GM12878 (cell line): ENCODE data around the gene SDHAF2. TPM values are rescaled to one million over a fixed set of nuclear protein-coding genes. Genes with fewer than 3 reads are reported as not detected.

Experiments
- ATAC-seq: fragments of 200-7000 bp; cut with Tn5 transposase; 3 replicates; pipeline ENCODE4 v1.9.1; 2020; ENCODE audit warnings: mild to moderate bottlenecking, moderate library complexity
- BruUV-seq: library from RNA; stranded (reverse); fragments of 400-500 nt; replicated peaks from 2 replicates; lab custom pipeline; 2021; lab: Mats Ljungman, UMichigan
- CTCF ChIA-PET: fragments of 300-600 bp; sonication (Branson Sonifier 250); formaldehyde crosslinking; extraction: SDS; loops from one replicate; lab custom pipeline; 2021; ENCODE audit warnings: inconsistent platforms; lab: Yijun Ruan, JAX
- POLR2A ChIA-PET: fragments of 350-600 bp; formaldehyde crosslinking; extraction: SDS; loops from one replicate; lab custom pipeline; 2021; ENCODE audit warnings: inconsistent platforms; lab: Charles Lee
- RAD21 ChIA-PET: fragments of 300-600 bp; sonication (Branson Sonifier 250); formaldehyde crosslinking; loops from one replicate; lab custom pipeline; 2023; ENCODE audit warnings: antibody characterized with exemption; ENCODE audit not compliant: unreplicated experiment; lab: Charles Lee
- SMC1A ChIA-PET: fragments of 300-600 bp; sonication (Branson Sonifier 250); formaldehyde crosslinking; loops from one replicate; lab custom pipeline; 2023; ENCODE audit not compliant: unreplicated experiment, uncharacterized antibody; lab: Charles Lee
- DNase-seq: peaks from one replicate; pipeline ENCODE4 v3.0.0-alpha.2; 2011; ENCODE audit warnings: low read depth, low spot score
- FAIRE-seq: peaks from 3 replicates; lab custom pipeline; 2011; peaks lifted over from hg19 to GRCh38; lab: Jason Lieb, UNC
- H2AFZ ChIP-seq: 2 replicates; pipeline ENCODE4 v1.6.0; 2011; ENCODE audit warnings: low read depth, low read length, control low read depth; ENCODE audit not compliant: control insufficient read depth
- H3K27ac ChIP-seq: 2 replicates; pipeline ENCODE4 v1.5.1; 2011; ENCODE audit warnings: control low read depth; ENCODE audit not compliant: control insufficient read depth, insufficient read depth
- H3K27me3 ChIP-seq, 2 experiments: replicated peaks in 1 of 2; 2 replicates each; pipeline versions ENCODE4 v1.6.0 to v1.6.1; 2011; ENCODE audit warnings: low read length in 1 of 2; ENCODE audit not compliant: control insufficient read depth in 2 of 2, insufficient read depth in 2 of 2
- H3K36me3 ChIP-seq, 2 experiments: 2 replicates each; pipeline ENCODE4 v1.5.1; 2011; ENCODE audit warnings: low read length in 1 of 2; ENCODE audit not compliant: control insufficient read depth in 2 of 2, insufficient read depth in 2 of 2
- H3K4me1 ChIP-seq: 2 replicates; pipeline ENCODE4 v1.6.1; 2011; ENCODE audit warnings: mild to moderate bottlenecking, low read length, moderate library complexity, mixed read lengths; ENCODE audit not compliant: control insufficient read depth, insufficient read depth
- H3K4me2 ChIP-seq: 2 replicates; pipeline ENCODE4 v1.6.0; 2011; ENCODE audit warnings: control low read depth; ENCODE audit not compliant: control insufficient read depth, insufficient read depth
- H3K4me3 ChIP-seq: fragments of 200-600 bp; sonication (generic); 2 replicates; pipeline ENCODE4 v1.5.1; 2016
- H3K79me2 ChIP-seq: 2 replicates; pipeline ENCODE4 v1.6.0; 2011; ENCODE audit warnings: low read length; ENCODE audit not compliant: control insufficient read depth, insufficient read depth
- H3K9ac ChIP-seq: 2 replicates; pipeline ENCODE4 v1.8.0; 2011; ENCODE audit warnings: low read length, control low read depth, mixed read lengths; ENCODE audit not compliant: control insufficient read depth, insufficient read depth
- H3K9me3 ChIP-seq: replicated peaks from 3 replicates; pipeline ENCODE4 v1.5.1; 2011; ENCODE audit warnings: mild to moderate bottlenecking, low read length; ENCODE audit not compliant: control insufficient read depth, insufficient read depth
- H4K20me1 ChIP-seq: 2 replicates; pipeline ENCODE4 v1.6.0; 2011; ENCODE audit not compliant: control insufficient read depth, insufficient read depth
- BMI1 ChIP-seq: fragments of 450-650 bp; IDR thresholded peaks from 2 replicates; pipeline ENCODE4 v1.6.1; 2016; ENCODE audit warnings: mild to moderate bottlenecking, moderate library complexity, borderline replicate concordance
- CEBPB ChIP-seq, 2 experiments: fragments of 150-350 bp in 1 of 2; IDR thresholded peaks; 2 replicates each; pipeline ENCODE4 v1.6.1; 2012 to 2014; ENCODE audit warnings: low read depth in 2 of 2, low read length in 2 of 2, borderline replicate concordance in 1 of 2, inconsistent platforms in 1 of 2
- KLF5 ChIP-seq: fragments of 450-650 bp; IDR thresholded peaks from 2 replicates; pipeline ENCODE4 v1.6.1; 2014; ENCODE audit warnings: mild to moderate bottlenecking; ENCODE audit not compliant: partially characterized antibody
- MLLT1 ChIP-seq: fragments of 450-650 bp; IDR thresholded peaks from 2 replicates; pipeline ENCODE4 v1.6.1; 2016; ENCODE audit warnings: mild to moderate bottlenecking
- NBN ChIP-seq: fragments of 450-650 bp; IDR thresholded peaks from 2 replicates; pipeline ENCODE4 v1.6.1; 2016
- NFYB ChIP-seq: IDR thresholded peaks from 2 replicates; pipeline ENCODE4 v1.6.1; 2011; ENCODE audit warnings: low read depth, mild to moderate bottlenecking, low read length, improper control_type of control experiment, moderate library complexity; ENCODE audit not compliant: insufficient read depth
- RBBP5 ChIP-seq: fragments of 200-600 bp; sonication (generic); conservative IDR thresholded peaks from 2 replicates; pipeline ENCODE4 v1.6.1; 2016
- RELB ChIP-seq: fragments of 450-650 bp; IDR thresholded peaks from 2 replicates; pipeline ENCODE4 v1.6.1; 2017; ENCODE audit warnings: low read depth, mild to moderate bottlenecking, moderate library complexity
- TCF3 ChIP-seq: IDR thresholded peaks from 2 replicates; pipeline ENCODE4 v1.6.1; 2012; ENCODE audit warnings: low read depth, mild to moderate bottlenecking, low read length, borderline replicate concordance; ENCODE audit not compliant: insufficient read depth
- ZBED1 ChIP-seq: IDR thresholded peaks from 2 replicates; pipeline ENCODE4 v1.6.1; 2016; ENCODE audit warnings: borderline replicate concordance
- ZNF384 ChIP-seq: IDR thresholded peaks from 2 replicates; pipeline ENCODE4 v1.6.1; 2012; ENCODE audit warnings: low read depth, mild to moderate bottlenecking, low read length, improper control_type of control experiment, borderline replicate concordance
- WGBS: methylation state at CpG from one replicate; pipeline ENCODE4 v1.1.6; 2016; ENCODE audit warnings: low lambda C conversion rate; ENCODE audit not compliant: insufficient replicate concordance, insufficient coverage; ENCODE audit errors: missing lambda C conversion rate; 5-methylcytosine and 5-hydroxymethylcytosine counted together
- in situ Hi-C: fragments of 300-500 bp; cut with MboI; formaldehyde crosslinking; loops from 9 replicates; pipeline ENCODE4 v1.14.3; 2018; ENCODE audit warnings: mixed read lengths
- intact Hi-C: fragments of 100-400 bp; cut with micrococcal nuclease; formaldehyde crosslinking; loops from one replicate; pipeline ENCODE4 v1.14.2; 2022; ENCODE audit not compliant: unreplicated experiment
- polyA plus RNA-seq, 11 experiments: library from polyadenylated mRNA; depleted of rRNA in 4 of 11; unstranded in 6 of 11; stranded (reverse) in 5 of 11; fragments of >200 nt; fragmentation: Nextera tagmentation in 4 of 11; fragmentation: Illumina TruSeq in 1 of 11; extraction: Ambion mirVana in 4 of 11; extraction: Trizol in 1 of 11; gene quantifications; 1 replicate in 1 of 11; 2 replicates in 10 of 11; pipeline versions ENCODE4 v1.2.1 to v1.2.3, GENCODE V29; 2011 to 2016; ENCODE audit warnings: inconsistent platforms in 2 of 11, missing spikeins in 2 of 11, low read depth in 1 of 11
- total RNA-seq, 4 experiments: library from RNA; depleted of rRNA in 3 of 4; stranded (reverse); fragments of >200 nt in 3 of 4; fragmentation: Illumina TruSeq in 1 of 4; extraction: Trizol in 1 of 4; gene quantifications; 2 replicates each; pipeline versions ENCODE4 v1.2.1 to v1.2.3, GENCODE V29; 2013 to 2021

SDHAF2 gene
- total and polyA plus RNA-seq, 10 of the 15 experiments (the other 5 are each of a cell fraction or from before 2014, with no cell fraction given) = 30.6 to 160 (median 78.3) TPM

- TF ChIP-seq RELB (no peak), MLLT1 (no peak)
These were observed 13.0 kb upstream of the SDHAF2 start (continued) for GRCh38 chr11:61416941-61417340.

GRCh38 chr11:61417670-61418069 lies 12.3 kb upstream of the SDHAF2 start:
- H3K4me1 ChIP-seq = no peaks in the 10 kb centered on the region
- RAD21 ChIA-PET = no interaction called here
- FAIRE-seq (no peak), ATAC-seq (no peak), DNase-seq (no peak)
- POLR2A ChIA-PET = interaction anchor here (1.6 kb wide), 1 partner anchor 12 kb away, joined by 4 read pairs; the partner anchor contains the start of genes CPSF7 and SDHAF2
- no peak overlapping the region for H3K27ac ChIP-seq
- H3K9me3 ChIP-seq = no peaks in the 10 kb centered on the region
- H3K79me2 ChIP-seq = peaks cover 1% of the 10 kb centered on the region; the same call in 1 of the 2 replicates
- H2AFZ ChIP-seq = no peak overlapping the region
- H3K9ac ChIP-seq = no peak overlapping the region
- no TSS peak for BruUV-seq
- H3K27me3 ChIP-seq = no peaks in the 10 kb centered on the region
- H3K4me3 ChIP-seq = no peak overlapping the region
- in situ Hi-C loops (no loop called here), intact Hi-C loops (no loop called here)
- CTCF ChIA-PET = interaction anchor here (0.6 to 1.6 kb wide), 4 partner anchors 18 to 216 kb away, joined by 3 to 9 read pairs (median 4); no protein-coding TSS in a partner anchor
- peaks cover 18 to 61% of the 10 kb centered on the region in 2 experiments for H3K36me3 ChIP-seq
- SMC1A ChIA-PET = interaction anchor here (1.1 to 1.4 kb wide), 2 partner anchors 10 to 11 kb away, joined by 3 to 5 read pairs; no protein-coding TSS in a partner anchor
- no peaks in the 10 kb centered on the region for H4K20me1 ChIP-seq
- WGBS = 52% methylated on average over 2 of the region's 2 CpGs
- no peak for TF ChIP-seq ZBED1
- no peak for TF ChIP-seq NBN
- TF ChIP-seq ZNF384 = no peak
- TF ChIP-seq NFYB = no peak
- TF ChIP-seq BMI1 = no peak
- TF ChIP-seq TCF3 = no peak
- TF ChIP-seq KLF5 = no peak
- TF ChIP-seq CEBPB (IDR thresholded peaks at IDR 0.05; ENCODE audit: borderline replicate concordance in 1 of 2, low read depth in 2 of 2, low read length in 2 of 2) = no peak
- no peak for TF ChIP-seq RBBP5
- H3K4me2 ChIP-seq = no peak overlapping the region
